Right kidney (tissue), 1 donor: ENCODE measurements around the gene SGCG.

Experiments used
- DNase-seq: peaks from one replicate; pipeline ENCODE4 v3.0.0-alpha.2; 2016

SGCG gene

DNA sequence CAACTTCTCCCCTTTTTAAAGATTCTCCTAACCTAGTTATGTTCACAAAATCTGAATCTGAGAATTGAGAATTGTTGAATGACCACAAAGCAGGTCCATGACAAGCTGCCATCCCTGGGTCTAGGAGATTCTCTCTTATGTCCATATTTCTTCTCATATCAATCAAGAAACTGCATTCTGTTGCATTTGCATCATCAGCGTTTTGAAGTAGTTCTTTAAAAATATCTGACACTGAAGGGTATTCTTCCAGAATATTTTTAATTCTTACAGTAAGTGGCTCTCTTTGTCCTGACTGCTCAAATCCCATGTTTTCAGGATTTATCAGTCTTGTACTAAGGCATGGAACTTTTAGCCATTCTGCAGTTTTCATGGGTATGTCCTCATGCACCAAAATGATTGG is 158.4 kb downstream of the SGCG start:
- DNase-seq = no peak

DNA sequence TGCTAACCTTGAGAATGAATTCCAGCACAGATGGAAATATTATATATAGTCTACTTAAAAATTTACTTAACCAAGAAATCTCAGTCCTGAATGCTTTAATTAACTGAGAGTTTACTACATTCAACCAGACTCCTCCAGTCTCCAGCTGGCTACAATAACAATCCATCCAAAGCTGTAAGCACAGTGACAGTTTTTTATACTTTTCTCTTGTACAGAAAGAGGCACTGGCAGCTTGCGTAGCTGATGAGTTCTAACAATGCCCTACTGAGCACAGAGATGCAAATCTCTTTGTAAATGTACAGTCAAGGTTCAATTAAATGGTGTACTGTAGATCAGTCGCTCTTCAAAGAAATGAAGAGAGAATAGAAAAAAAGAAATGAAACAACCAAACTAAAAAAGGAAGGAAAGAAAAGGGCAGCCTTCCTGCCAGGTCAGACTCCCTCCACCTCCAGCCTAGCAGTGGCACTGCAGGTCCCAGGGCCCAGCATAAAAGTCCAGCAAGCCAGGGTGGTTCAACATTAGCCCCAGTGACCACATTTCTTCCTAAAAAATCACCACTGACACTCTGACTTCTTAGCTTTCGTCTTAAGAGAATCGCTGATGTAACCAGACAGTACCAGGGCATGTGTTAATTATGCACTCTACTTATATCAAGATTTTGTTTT is 164.3 kb downstream of the SGCG start:
- DNase-seq = no peak

DNA sequence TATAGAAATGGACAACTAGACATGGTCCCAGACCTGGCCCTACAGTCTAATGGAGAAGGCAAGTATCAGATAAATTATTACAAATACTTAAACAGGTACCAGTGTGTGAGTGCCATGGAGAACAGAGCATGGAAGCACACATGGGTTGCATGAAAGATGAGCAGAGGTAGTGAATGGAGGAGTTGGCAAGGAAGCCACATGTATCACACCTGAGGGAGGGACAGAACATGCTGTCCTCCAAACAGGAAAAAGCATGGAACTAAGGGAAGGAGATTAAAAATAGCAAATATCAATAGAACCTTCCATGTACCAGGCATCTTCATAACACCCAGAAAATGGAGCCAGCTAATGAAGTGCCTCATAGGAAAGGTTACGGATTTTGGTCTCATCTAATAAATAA is 166.8 kb downstream of the SGCG start:
- DNase-seq = no peak

- no peak for DNase-seq
These were observed 167.7 kb downstream of the SGCG start for GRCh38 chr13:23348262-23349127.

DNA sequence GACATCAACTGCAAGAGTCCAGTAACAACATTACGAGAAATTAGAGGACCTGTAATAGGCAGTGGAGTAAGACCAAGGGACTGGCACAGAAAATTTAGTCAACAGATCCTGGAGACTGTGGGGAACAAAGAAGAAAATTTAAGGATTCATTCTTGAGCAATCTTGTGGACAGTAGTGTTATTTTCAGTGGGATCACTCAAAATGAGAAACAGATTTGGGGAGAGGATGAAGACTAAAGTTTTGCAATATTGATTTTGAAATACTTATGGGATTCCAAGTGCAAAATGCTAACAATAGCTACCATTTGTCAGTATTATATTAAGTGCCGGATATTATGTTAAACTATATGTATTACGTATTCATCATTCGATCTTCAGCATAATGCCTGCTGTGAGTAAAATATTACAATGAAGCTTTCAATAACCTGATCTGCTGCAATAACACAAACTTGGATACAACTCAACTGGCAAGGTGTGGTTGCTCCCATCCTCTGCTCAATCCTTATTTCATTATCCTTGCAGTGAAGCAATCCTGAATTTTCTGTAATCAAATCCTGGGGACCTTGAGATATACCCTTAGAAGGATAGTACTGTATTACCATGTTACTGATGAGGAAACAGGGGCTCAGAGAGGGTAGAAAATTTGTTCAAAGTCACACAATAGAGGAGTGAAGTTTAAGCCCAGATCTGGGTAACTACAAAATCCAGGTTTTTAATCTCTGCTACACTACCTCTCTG is 168.6 kb downstream of the SGCG start:
- DNase-seq = no peak

GRCh38 chr13:23350009-23350408 is 169.2 kb downstream of the SGCG start:
- DNase-seq = no peak

GRCh38 chr13:23352161-23352560 is 171.4 kb downstream of the SGCG start:
- DNase-seq = no peak

DNA sequence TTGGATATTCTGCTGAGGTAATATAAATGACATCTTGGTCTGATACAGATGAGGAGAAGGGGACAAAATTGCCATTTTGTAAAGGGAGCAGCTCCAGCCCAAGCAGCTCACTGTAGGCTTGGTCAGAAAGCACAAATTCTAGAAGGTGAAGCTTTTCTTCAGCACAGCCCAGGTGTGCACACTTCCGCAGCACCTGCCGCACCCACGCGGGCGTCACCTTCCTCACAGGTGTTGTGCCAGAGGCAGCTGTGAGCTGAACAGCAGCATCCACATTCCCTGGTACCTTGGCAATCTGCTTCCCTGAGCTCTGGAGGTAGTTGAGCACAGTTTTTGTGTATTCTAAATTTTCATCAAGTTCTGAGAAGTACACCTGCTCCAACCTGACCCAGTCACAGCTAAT is 173.7 kb downstream of the SGCG start:
- DNase-seq = no peak

- no peak for DNase-seq
These were observed 175.6 kb downstream of the SGCG start for GRCh38 chr13:23356368-23356767.

GRCh38 chr13:23357349-23357748 is 176.6 kb downstream of the SGCG start:
- DNase-seq = no peak

DNA sequence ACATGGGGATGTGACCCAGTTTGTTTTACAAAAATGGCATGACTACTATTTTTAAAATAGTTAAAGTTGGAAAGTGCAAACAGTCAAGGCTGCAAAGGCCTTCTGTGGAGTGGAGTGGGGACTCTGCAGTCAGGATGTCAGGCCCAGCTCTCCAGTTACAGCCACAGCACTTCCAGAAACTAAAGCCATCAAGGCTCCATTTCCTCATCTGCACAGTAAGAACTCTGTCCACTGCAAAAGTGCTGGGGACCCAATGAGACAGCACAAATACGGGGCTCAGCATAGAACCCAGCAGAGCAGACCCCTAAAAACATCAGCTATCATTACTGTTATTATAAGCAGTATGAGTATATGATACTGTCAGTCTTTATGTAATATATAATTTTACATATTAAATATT is 179.1 kb downstream of the SGCG start:
- DNase-seq = no peak

GRCh38 chr13:23365652-23366051 is 184.9 kb downstream of the SGCG start:
- DNase-seq = no peak

- no peak for DNase-seq
These were observed 187.1 kb downstream of the SGCG start for GRCh38 chr13:23367907-23368306.

DNA sequence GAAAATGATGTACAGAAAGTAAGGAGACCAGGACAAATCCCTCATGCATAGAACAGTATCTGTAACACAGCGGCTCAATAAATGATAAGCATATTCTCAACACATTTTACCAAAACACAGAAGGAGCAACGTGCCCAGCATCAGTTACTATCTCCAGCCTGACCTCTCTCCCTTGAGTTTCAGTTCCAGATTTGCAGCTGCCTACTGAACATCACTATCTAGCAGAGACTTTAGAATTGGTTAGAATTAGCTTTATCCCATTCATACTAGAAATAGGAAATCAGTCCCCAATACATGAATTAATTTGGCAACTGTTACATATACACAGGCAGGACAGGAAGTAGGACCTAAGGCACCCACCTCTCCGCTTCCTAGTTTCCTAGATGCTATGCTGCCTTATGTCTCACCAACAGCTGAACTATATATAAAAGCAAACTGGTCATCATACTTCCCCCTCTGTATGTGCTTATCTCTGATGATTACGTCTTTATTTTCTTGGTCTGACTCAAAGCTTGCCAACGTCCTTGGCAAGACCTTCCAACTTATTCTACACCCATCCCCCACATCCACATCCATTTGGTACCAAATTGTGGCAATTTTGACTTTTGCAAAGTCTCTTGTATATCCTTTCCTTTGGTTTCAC is 191.6 kb downstream of the SGCG start:
- DNase-seq = no peak
